T-helper 2 cell (primary cell): Measurements from ENCODE around the gene MEAK7.

Experiments
- DNase-seq, 5 experiments: peaks; one replicate each; pipeline versions ENCODE4 v3.0.0 to v3.0.0-alpha.2; 2012 to 2022

The MEAK7 gene

GRCh38 chr16:84511831-84512230, 7.4 kb upstream of the MEAK7 start:
- no peak for DNase-seq

- DNase-seq, result peak; percentile 58 to 83 (median 74)
Measured at GRCh38 chr16:84511180-84511800, 6.8 kb upstream of the MEAK7 start.

GRCh38 chr16:84509032-84509950, 4.8 kb upstream of the MEAK7 start:
- DNase-seq, result no peak

- peak in 1 of 5 experiments; percentile 72 for DNase-seq
Measured at GRCh38 chr16:84508502-84508901, 4.0 kb upstream of the MEAK7 start.

- DNase-seq, result peak in 1 of 5 experiments; percentile 85
Measured at GRCh38 chr16:84507011-84507982, 2.8 kb upstream of the MEAK7 start.

GRCh38 chr16:84505249-84506187, 1.1 kb upstream of the MEAK7 start:
- DNase-seq, result no peak

- DNase-seq, result no peak
Measured at GRCh38 chr16:84503751-84504395, 586 bp downstream of the MEAK7 start.

GRCh38 chr16:84502581-84502980, 1.9 kb downstream of the MEAK7 start:
- DNase-seq, result no peak

- no peak for DNase-seq
Measured at GRCh38 chr16:84502075-84502474, 2.4 kb downstream of the MEAK7 start.

GRCh38 chr16:84501077-84501735, 3.3 kb downstream of the MEAK7 start:
- DNase-seq, result no peak

GRCh38 chr16:84500531-84500930, 3.9 kb downstream of the MEAK7 start:
- no peak for DNase-seq

GRCh38 chr16:84499638-84500037, 4.8 kb downstream of the MEAK7 start:
- no peak for DNase-seq

GRCh38 chr16:84498859-84499620, 5.4 kb downstream of the MEAK7 start:
- DNase-seq, result no peak

- no peak for DNase-seq
Measured at GRCh38 chr16:84498223-84498610, 6.2 kb downstream of the MEAK7 start.

- no peak for DNase-seq
Measured at GRCh38 chr16:84497418-84498222, 6.8 kb downstream of the MEAK7 start.

- DNase-seq, result no peak
Measured at GRCh38 chr16:84496991-84497390, 7.5 kb downstream of the MEAK7 start.

- no peak for DNase-seq
Measured at GRCh38 chr16:84495506-84495905, 9.0 kb downstream of the MEAK7 start.

- DNase-seq, result no peak
Measured at GRCh38 chr16:84489131-84489530, 15.3 kb downstream of the MEAK7 start.

- no peak for DNase-seq
Measured at GRCh38 chr16:84487358-84487757, 17.1 kb downstream of the MEAK7 start.
